A673 (cell line): ENCODE results near the gene TGFBR3L. TPM values are rescaled to one million over a fixed set of nuclear protein-coding genes. Genes with fewer than 3 reads are reported as not detected.

ENCODE experiments used
- BruUV-seq: library from RNA; stranded (reverse); fragments of 400-500 nt; replicated peaks from 2 replicates; lab custom pipeline; 2021; lab: Mats Ljungman, UMichigan
- CTCF ChIA-PET: fragments of 300-600 bp; sonication (Branson Sonifier 250); formaldehyde crosslinking; loops from one replicate; lab custom pipeline; 2022; ENCODE audit warnings: antibody characterized with exemption; lab: Charles Lee
- POLR2A ChIA-PET: fragments of 300-600 bp; sonication (Branson Sonifier 250); formaldehyde crosslinking; loops from one replicate; lab custom pipeline; 2022; ENCODE audit warnings: antibody characterized with exemption; ENCODE audit not compliant: low non-redundant PET; lab: Charles Lee
- DNase-seq: peaks from one replicate; pipeline ENCODE4 v3.0.0-alpha.2; 2015; ENCODE audit warnings: low spot score
- H3K27ac ChIP-seq: fragments of 200-600 bp; sonication (generic); 2 replicates; pipeline ENCODE4 v1.5.1; 2016; ENCODE audit warnings: mixed run types, low read depth, mild to moderate bottlenecking, mixed read lengths, antibody characterized with exemption, low read length; ENCODE audit not compliant: poor library complexity, severe bottlenecking
- H3K27me3 ChIP-seq: fragments of 200-600 bp; sonication (generic); replicated peaks from 2 replicates; pipeline ENCODE4 v1.6.1; 2017; ENCODE audit warnings: mixed run types, low read depth, mild to moderate bottlenecking, mixed read lengths, antibody characterized with exemption, low read length; ENCODE audit not compliant: insufficient read depth, poor library complexity
- H3K36me3 ChIP-seq: fragments of 200-600 bp; sonication (generic); 2 replicates; pipeline ENCODE4 v1.6.1; 2016; ENCODE audit warnings: mixed run types, mild to moderate bottlenecking, mixed read lengths, antibody characterized with exemption, low read length; ENCODE audit not compliant: insufficient read depth, poor library complexity, severe bottlenecking
- H3K4me1 ChIP-seq: fragments of 200-600 bp; sonication (generic); 2 replicates; pipeline ENCODE4 v1.6.1; 2017; ENCODE audit warnings: mixed run types, mild to moderate bottlenecking, mixed read lengths, antibody characterized with exemption, low read length; ENCODE audit not compliant: insufficient read depth, poor library complexity, severe bottlenecking
- H3K4me3 ChIP-seq: fragments of 200-600 bp; sonication (generic); 2 replicates; pipeline ENCODE4 v1.5.1; 2016; ENCODE audit warnings: low read depth, mixed run types, mild to moderate bottlenecking, mixed read lengths, low read length; ENCODE audit not compliant: poor library complexity, severe bottlenecking
- H3K9me3 ChIP-seq: fragments of 200-600 bp; sonication (generic); 2 replicates; pipeline ENCODE4 v1.6.1; 2016; ENCODE audit warnings: mixed run types, low read depth, mild to moderate bottlenecking, mixed read lengths, antibody characterized with exemption, low read length; ENCODE audit not compliant: poor library complexity, severe bottlenecking
- EZH2 ChIP-seq: fragments of 200-600 bp; sonication (generic); IDR thresholded peaks from 2 replicates; pipeline ENCODE4 v1.6.1; 2017; ENCODE audit warnings: borderline replicate concordance, low read depth, mild to moderate bottlenecking, mixed read lengths, antibody characterized with exemption, low read length; ENCODE audit not compliant: poor library complexity, severe bottlenecking
- intact Hi-C: fragments of 100-400 bp; cut with micrococcal nuclease; formaldehyde crosslinking; loops from one replicate; pipeline ENCODE4 v1.10.0; 2022; ENCODE audit not compliant: unreplicated experiment
- total RNA-seq: library from RNA; stranded (reverse); gene quantifications from 2 replicates; pipeline ENCODE4 v1.2.3, GENCODE V29; 2021
- TF ChIP-seq, protein P1 (sequence below): fragments of 300-800, 200-600 bp; sonication (generic); conservative IDR thresholded peaks from 2 replicates; pipeline ENCODE4 v1.5.1; 2017; ENCODE audit warnings: low read depth, mild to moderate bottlenecking, antibody characterized with exemption, low read length, moderate library complexity, mixed read lengths

Gene TGFBR3L
- total RNA-seq, 1 experiment from 2014 or later, result 1.6 TPM

DNA sequence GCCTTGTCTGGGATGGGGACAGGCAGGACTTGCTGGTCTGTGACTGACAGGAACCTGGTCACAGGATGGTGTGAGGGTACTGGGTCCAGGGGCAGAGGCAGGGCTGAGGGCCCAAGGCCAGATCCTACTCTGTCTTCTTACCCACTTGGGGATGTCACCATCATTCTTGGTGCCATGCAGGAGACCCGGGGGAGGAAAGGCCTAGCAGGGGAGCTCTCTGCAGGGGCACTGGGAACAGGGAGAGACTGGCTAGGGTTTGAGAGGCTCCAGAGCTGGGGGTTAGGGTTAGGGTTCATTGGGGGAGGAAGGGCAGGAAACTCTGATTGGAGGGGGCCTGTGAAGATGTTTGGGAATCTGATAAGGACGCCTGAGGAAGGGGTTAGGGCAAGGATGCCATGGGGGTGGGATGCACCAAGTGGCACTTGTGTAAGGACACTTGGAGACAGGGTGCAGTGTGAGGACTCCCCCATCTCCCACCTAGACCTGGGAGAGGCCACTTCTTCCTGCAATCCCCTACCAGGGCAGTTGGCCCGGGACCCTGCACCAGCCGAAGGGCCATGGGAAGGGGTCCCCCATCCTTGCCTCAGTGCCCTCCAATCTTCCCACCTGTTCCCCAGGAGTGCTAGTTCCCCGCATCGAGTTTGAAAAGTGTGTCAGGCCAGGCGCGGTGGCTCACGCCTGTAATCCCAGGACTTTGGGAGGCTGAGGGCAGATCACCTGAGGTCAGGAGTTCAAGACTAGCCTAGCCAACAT lies 47.4 kb upstream of the TGFBR3L start:
- no TSS peak for BruUV-seq

GRCh38 chr19:7868326-7868670 lies 46.3 kb upstream of the TGFBR3L start:
- no TSS peak for BruUV-seq
- H3K9me3 ChIP-seq, result no peaks in the 10 kb centered on the region
- no peaks in the 10 kb centered on the region for H3K27me3 ChIP-seq
- TF ChIP-seq EZH2, result no peak
- DNase-seq, result no peak
- peak overlapping the region; percentile 53 for H3K4me3 ChIP-seq
- intact Hi-C loops, result no loop called here
- H3K36me3 ChIP-seq, result no peaks in the 10 kb centered on the region
- ChIA-PET POLR2A (no interaction called here), CTCF (interaction anchor here (0.6 to 1.8 kb wide), 4 partner anchors 50 to 727 kb away, joined by 3 to 11 read pairs (median 6); partner anchors contain the start of gene SNAPC2)
- peak overlapping the region; percentile 78 for H3K27ac ChIP-seq
- H3K4me1 ChIP-seq, result peaks cover 37% of the 10 kb centered on the region

More for the DNA sequence above, 47.4 kb upstream of the TGFBR3L start:
- POLR2A ChIA-PET, result no interaction called here
- H3K27me3 ChIP-seq, result no peaks in the 10 kb centered on the region
- intact Hi-C loops, result no loop called here
- CTCF ChIA-PET, result no interaction called here
- H3K9me3 ChIP-seq, result no peaks in the 10 kb centered on the region
- H3K4me1 ChIP-seq, result peaks cover 27% of the 10 kb centered on the region
- TF ChIP-seq, protein P1, sequence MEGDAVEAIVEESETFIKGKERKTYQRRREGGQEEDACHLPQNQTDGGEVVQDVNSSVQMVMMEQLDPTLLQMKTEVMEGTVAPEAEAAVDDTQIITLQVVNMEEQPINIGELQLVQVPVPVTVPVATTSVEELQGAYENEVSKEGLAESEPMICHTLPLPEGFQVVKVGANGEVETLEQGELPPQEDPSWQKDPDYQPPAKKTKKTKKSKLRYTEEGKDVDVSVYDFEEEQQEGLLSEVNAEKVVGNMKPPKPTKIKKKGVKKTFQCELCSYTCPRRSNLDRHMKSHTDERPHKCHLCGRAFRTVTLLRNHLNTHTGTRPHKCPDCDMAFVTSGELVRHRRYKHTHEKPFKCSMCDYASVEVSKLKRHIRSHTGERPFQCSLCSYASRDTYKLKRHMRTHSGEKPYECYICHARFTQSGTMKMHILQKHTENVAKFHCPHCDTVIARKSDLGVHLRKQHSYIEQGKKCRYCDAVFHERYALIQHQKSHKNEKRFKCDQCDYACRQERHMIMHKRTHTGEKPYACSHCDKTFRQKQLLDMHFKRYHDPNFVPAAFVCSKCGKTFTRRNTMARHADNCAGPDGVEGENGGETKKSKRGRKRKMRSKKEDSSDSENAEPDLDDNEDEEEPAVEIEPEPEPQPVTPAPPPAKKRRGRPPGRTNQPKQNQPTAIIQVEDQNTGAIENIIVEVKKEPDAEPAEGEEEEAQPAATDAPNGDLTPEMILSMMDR, result no peak
- H3K27ac ChIP-seq, result no peak overlapping the region
- no peak overlapping the region for H3K4me3 ChIP-seq
- H3K36me3 ChIP-seq, result no peaks in the 10 kb centered on the region
- DNase-seq, result no peak

GRCh38 chr19:7868671-7869452 lies 45.8 kb upstream of the TGFBR3L start:
- Histone ChIP-seq H3K36me3 (no peaks in the 10 kb centered on the region), H3K4me1 (peaks cover 42% of the 10 kb centered on the region), H3K27ac (peak overlapping the region; percentile 78), H3K4me3 (peak overlapping the region; percentile 53), H3K27me3 (no peaks in the 10 kb centered on the region), H3K9me3 (no peaks in the 10 kb centered on the region)
- ChIA-PET CTCF (interaction anchor here (0.5 to 1.8 kb wide), 7 partner anchors 15 to 727 kb away, joined by 3 to 11 read pairs (median 6); partner anchors contain the start of genes MAP2K7 and SNAPC2), POLR2A (no interaction called here)
- intact Hi-C loops, result no loop called here
- TF ChIP-seq EZH2, result no peak
- TF ChIP-seq, protein P1, result peak; percentile 58; the same call in 1 of the 2 replicates
- BruUV-seq, result no TSS peak
- peak; percentile 91 for DNase-seq
